ENCODE measurements around the gene ADIG.
A peak's percentile ranks its signal among the peaks of the same experiment; 100 is the strongest.

Gene ADIG

GRCh38 chr20:38633577-38634093 is 52.6 kb downstream of the ADIG start:
- DNase-seq (ENCODE audit: low spot score): peak; percentile 61

- DNase-seq (ENCODE audit: low spot score): no peak
Measured at GRCh38 chr20:38635721-38636288, 54.8 kb downstream of the ADIG start.
